Activated naive CD4-positive, alpha-beta T cell treated with Interleukin-2 at 50 U/mL for 16 hours (primary cell): ENCODE results near the gene THOC5.
"Not testable (repeated sequence)": the region's sequence is repeated elsewhere in the genome, so short reads cannot be mapped to it uniquely, and the experiment has no call there.

Experiments used
- DNase-seq: peaks from one replicate; pipeline ENCODE4 v3.0.0-alpha.2; 2020

Gene THOC5

GRCh38 chr22:29559853-29560252 is 6.3 kb upstream of the THOC5 start:
- no peak for DNase-seq

GRCh38 chr22:29559030-29559429 is 5.5 kb upstream of the THOC5 start:
- no peak for DNase-seq

- no peak for DNase-seq
Observed at GRCh38 chr22:29555065-29555644, 1.6 kb upstream of the THOC5 start.

- not testable (repeated sequence) for DNase-seq
Observed at GRCh38 chr22:29552357-29552756, 1.2 kb downstream of the THOC5 start.

GRCh38 chr22:29550005-29550404 is 3.6 kb downstream of the THOC5 start:
- DNase-seq, result no peak

- DNase-seq, result not testable (repeated sequence)
Observed at GRCh38 chr22:29545045-29545444, 8.5 kb downstream of the THOC5 start.

GRCh38 chr22:29541845-29542244 is 11.7 kb downstream of the THOC5 start:
- DNase-seq, result no peak

- no peak for DNase-seq
Observed at GRCh38 chr22:29539105-29539504, 14.5 kb downstream of the THOC5 start.

- no peak for DNase-seq
Observed at GRCh38 chr22:29536411-29536810, 17.1 kb downstream of the THOC5 start.

GRCh38 chr22:29531419-29531818 is 22.1 kb downstream of the THOC5 start:
- no peak for DNase-seq

- DNase-seq, result no peak
Observed at GRCh38 chr22:29530716-29531115, 22.8 kb downstream of the THOC5 start.

GRCh38 chr22:29528144-29528543 is 25.4 kb downstream of the THOC5 start:
- no peak for DNase-seq

GRCh38 chr22:29524442-29525191 is 28.9 kb downstream of the THOC5 start:
- DNase-seq, result peak; percentile 24

- no peak for DNase-seq
Observed at GRCh38 chr22:29523761-29524160, 29.8 kb downstream of the THOC5 start.

- no peak for DNase-seq
Observed at GRCh38 chr22:29521526-29521925, 32.0 kb downstream of the THOC5 start.

GRCh38 chr22:29520851-29521250 is 32.7 kb downstream of the THOC5 start:
- no peak for DNase-seq

GRCh38 chr22:29519996-29520395 is 33.6 kb downstream of the THOC5 start:
- no peak for DNase-seq

- DNase-seq, result no peak
Observed at GRCh38 chr22:29518427-29518826, 35.1 kb downstream of the THOC5 start.

- no peak for DNase-seq
Observed at GRCh38 chr22:29517215-29517908, 36.2 kb downstream of the THOC5 start.

GRCh38 chr22:29512031-29512430 is 41.5 kb downstream of the THOC5 start:
- DNase-seq, result no peak

GRCh38 chr22:29511126-29511862 is 42.3 kb downstream of the THOC5 start:
- no peak for DNase-seq

- no peak for DNase-seq
Observed at GRCh38 chr22:29510542-29510941, 43.0 kb downstream of the THOC5 start.

- DNase-seq, result no peak
Observed at GRCh38 chr22:29509815-29510214, 43.7 kb downstream of the THOC5 start.
